ENCODE measurements around the gene SUGCT. TPM values are rescaled to one million over a fixed set of nuclear protein-coding genes. Genes with fewer than 3 reads are reported as not detected.

SUGCT gene
- total and polyA plus RNA-seq, 10 donors, result 1.4 to 13.6 (median 2.5) TPM

DNA sequence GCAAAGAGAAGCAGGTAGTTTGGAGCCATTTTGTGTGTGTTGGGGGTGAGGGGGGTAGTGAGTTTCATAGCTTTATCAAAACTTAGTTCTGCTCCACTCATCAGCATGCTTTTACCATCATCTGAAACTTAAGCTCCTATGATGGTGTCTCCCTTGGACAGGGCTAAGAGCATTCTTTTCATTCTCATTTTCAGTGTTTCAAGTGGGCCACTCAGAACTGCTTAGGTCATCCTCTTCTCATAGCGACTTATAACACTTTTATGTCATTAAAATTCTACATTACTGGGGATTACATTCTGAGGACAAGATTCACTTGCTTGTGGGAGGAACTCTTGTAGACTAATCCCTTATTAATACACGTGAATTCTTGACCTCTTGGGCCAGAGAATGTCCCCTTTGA, 649.4 kb downstream of the SUGCT start:
- intact Hi-C loops (cut with DNase I; ENCODE audit: low total_unique reads), result no loop called here
- Histone ChIP-seq H3K27ac (no peak overlapping the region), H3K9me3 (no peaks in the 10 kb centered on the region), H3K36me3 (no peaks in the 10 kb centered on the region), H3K27me3 (replicated peaks in 1 of 7) (no peaks in the 10 kb centered on the region), H3K4me1 (no peaks in the 10 kb centered on the region), H3K4me3 (no peak overlapping the region)
- DNase-seq, result no peak
- TF ChIP-seq POLR2AphosphoS5 (IDR thresholded peaks at IDR 0.05) (no peak), POLR2A (IDR thresholded peaks at IDR 0.05) (no peak)
- TF ChIP-seq, protein P1, sequence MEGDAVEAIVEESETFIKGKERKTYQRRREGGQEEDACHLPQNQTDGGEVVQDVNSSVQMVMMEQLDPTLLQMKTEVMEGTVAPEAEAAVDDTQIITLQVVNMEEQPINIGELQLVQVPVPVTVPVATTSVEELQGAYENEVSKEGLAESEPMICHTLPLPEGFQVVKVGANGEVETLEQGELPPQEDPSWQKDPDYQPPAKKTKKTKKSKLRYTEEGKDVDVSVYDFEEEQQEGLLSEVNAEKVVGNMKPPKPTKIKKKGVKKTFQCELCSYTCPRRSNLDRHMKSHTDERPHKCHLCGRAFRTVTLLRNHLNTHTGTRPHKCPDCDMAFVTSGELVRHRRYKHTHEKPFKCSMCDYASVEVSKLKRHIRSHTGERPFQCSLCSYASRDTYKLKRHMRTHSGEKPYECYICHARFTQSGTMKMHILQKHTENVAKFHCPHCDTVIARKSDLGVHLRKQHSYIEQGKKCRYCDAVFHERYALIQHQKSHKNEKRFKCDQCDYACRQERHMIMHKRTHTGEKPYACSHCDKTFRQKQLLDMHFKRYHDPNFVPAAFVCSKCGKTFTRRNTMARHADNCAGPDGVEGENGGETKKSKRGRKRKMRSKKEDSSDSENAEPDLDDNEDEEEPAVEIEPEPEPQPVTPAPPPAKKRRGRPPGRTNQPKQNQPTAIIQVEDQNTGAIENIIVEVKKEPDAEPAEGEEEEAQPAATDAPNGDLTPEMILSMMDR (IDR thresholded peaks at IDR 0.05 in 8 of 11, conservative IDR thresholded peaks at IDR 0.05 in 3 of 11), result no peak
- 46 to 73% (median 64%) methylated on average over 2 of the region's 2 CpGs for WGBS, 5 donors

DNA sequence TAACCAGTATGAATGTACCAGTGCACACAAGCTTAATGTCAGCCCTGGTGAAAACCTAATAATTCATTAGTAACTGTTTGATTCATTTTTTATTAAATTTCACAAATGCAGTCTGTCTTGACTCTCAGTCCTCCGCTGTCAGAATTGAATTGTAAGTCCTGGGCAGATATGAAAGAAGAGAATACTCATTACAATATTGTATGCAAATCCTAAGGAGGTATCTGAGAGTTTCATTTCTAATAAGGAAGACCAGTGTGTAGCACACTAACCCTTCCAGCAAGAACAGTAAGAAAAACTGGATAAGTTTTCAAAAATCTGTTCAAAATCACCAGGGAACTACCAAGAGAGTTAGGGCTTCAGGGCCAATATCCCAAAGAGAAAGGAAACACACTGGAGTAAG, 652.1 kb downstream of the SUGCT start:
- Histone ChIP-seq H3K36me3 (no peaks in the 10 kb centered on the region), H3K9me3 (peaks cover 0 to 8% (median 2%) of the 10 kb centered on the region in 8 donors), H3K4me3 (no peak overlapping the region), H3K27me3 (replicated peaks in 1 of 7) (no peaks in the 10 kb centered on the region), H3K4me1 (no peaks in the 10 kb centered on the region), H3K27ac (no peak overlapping the region)
- intact Hi-C loops (cut with DNase I; ENCODE audit: low total_unique reads), result no loop called here
- WGBS, 5 donors, result 82 to 96% (median 84%) methylated on average over 1 of the region's 1 CpG
- no peak for DNase-seq
- TF ChIP-seq POLR2A (IDR thresholded peaks at IDR 0.05) (no peak), POLR2AphosphoS5 (IDR thresholded peaks at IDR 0.05) (no peak)
- TF ChIP-seq, protein P1 (IDR thresholded peaks at IDR 0.05 in 8 of 11, conservative IDR thresholded peaks at IDR 0.05 in 3 of 11), result no peak

DNA sequence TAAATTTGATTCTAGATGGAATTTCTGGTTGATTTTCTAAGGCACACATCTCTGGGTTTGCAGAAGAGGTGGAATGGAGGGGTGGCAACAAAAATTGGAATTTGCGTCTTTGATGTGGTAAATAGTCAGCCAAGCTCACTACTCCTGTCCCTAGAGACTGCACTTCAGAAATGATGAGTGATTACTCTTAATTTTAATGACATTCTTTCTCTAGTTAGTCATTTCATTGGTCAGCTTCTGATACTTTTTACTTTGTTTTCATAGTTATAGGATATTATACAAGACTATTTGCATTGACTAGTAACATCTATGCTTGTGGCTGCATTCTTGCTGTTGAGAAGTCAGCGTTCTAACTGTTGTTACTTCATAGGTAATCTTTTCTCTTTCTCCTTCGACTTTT, 658.3 kb downstream of the SUGCT start:
- TF ChIP-seq, protein P1 (IDR thresholded peaks at IDR 0.05 in 8 of 11, conservative IDR thresholded peaks at IDR 0.05 in 3 of 11), result no peak
- no peak for TF ChIP-seq POLR2A (IDR thresholded peaks at IDR 0.05)
- no peak for TF ChIP-seq POLR2AphosphoS5 (IDR thresholded peaks at IDR 0.05)
- Histone ChIP-seq H3K27ac (no peak overlapping the region), H3K4me1 (no peaks in the 10 kb centered on the region), H3K4me3 (no peak overlapping the region), H3K9me3 (peaks cover 0 to 8% (median 2%) of the 10 kb centered on the region in 8 donors), H3K27me3 (replicated peaks in 1 of 7) (no peaks in the 10 kb centered on the region), H3K36me3 (no peaks in the 10 kb centered on the region)
- no peak for DNase-seq
- 74 to 92% (median 81%) methylated on average over 3 of the region's 3 CpGs for WGBS, 5 donors
- intact Hi-C loops (cut with DNase I; ENCODE audit: low total_unique reads), result no loop called here

DNA sequence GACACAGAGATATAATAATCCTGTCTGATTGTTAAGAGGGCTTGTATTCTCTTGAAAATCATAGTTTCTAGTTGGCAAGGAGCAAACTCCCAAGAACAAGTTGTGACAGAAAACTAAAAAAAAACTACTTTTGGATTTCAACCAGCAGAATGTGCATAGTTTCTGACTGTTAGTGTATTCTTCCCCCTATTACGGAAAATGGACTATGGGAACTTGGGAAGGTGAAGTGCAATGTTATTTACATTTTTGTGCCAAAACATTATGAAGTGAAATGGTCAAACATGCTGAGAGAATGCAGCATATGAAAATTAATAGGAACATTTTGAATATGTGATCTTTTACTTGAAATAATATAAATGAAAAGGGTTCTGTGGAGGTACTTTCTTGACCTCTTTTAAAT, 660.8 kb downstream of the SUGCT start:
- Histone ChIP-seq H3K36me3 (no peaks in the 10 kb centered on the region), H3K27me3 (replicated peaks in 1 of 7) (no peaks in the 10 kb centered on the region), H3K4me3 (no peak overlapping the region), H3K27ac (no peak overlapping the region), H3K4me1 (no peaks in the 10 kb centered on the region), H3K9me3 (no peaks in the 10 kb centered on the region)
- WGBS, 5 donors, result 73 to 81% (median 78%) methylated on average over 1 of the region's 1 CpG
- TF ChIP-seq POLR2A (IDR thresholded peaks at IDR 0.05) (no peak), POLR2AphosphoS5 (IDR thresholded peaks at IDR 0.05) (no peak)
- TF ChIP-seq, protein P1 (IDR thresholded peaks at IDR 0.05 in 8 of 11, conservative IDR thresholded peaks at IDR 0.05 in 3 of 11), result no peak
- no peak for DNase-seq
- intact Hi-C loops (cut with DNase I; ENCODE audit: low total_unique reads), result no loop called here
